HG03354 (cell line): ENCODE results near the gene MT2A.

Source experiments
- ATAC-seq: cut with Tn5 transposase; IDR thresholded peaks from one replicate; pipeline ENCODE4 v1.9.1; 2021; ENCODE audit warnings: mild to moderate bottlenecking; ENCODE audit not compliant: unreplicated experiment, poor library complexity, severe bottlenecking

Gene MT2A

DNA sequence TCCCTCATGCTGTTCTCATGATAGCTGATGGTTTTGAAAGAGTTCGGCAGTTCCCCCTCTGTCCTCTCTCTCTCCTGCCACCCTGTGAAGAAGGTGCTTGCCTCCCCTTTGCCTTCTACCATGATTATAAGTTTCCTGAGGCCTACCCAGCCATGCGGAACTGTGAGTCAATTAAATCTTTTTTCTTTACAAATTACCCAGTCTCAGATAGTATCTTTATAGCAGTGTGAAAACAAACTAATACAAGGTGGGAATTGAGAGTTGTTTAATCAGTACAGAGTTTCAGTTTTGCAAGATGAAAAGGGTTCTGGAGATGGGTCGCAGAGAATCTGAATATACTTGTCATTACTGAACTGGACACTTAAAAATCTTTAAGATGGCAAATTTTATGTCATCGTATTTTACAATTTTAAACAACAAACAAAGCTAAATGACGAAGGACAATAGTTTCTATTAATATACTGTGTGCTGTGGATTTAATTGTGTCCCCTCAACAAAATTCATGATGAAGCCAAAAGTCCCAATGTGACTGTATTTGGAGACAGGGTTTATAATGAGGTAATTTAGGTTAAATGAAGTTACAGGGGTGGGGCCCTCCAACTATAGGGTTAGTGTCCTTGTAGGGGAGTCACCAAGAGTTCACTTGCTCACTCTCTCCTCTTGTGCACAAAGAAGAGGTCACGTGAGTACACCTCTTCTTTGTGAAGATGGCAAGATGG is 14.7 kb upstream of the MT2A start:
- no peak for ATAC-seq

DNA sequence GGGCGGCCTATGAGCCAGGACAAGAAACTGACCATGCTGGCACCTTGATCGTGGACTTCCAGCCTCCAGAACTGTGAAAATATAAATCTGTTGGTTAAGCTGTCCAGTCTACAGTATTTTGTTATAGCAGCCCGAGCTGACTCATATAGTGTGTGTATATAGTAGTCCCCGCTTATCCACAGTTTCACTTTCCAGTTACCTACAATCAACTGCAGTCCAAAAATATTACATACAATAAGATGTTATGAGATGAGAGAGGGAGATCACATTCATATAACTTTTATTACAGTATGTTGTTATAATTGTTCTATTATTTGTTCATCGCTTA is 14.1 kb upstream of the MT2A start:
- no peak for ATAC-seq

DNA sequence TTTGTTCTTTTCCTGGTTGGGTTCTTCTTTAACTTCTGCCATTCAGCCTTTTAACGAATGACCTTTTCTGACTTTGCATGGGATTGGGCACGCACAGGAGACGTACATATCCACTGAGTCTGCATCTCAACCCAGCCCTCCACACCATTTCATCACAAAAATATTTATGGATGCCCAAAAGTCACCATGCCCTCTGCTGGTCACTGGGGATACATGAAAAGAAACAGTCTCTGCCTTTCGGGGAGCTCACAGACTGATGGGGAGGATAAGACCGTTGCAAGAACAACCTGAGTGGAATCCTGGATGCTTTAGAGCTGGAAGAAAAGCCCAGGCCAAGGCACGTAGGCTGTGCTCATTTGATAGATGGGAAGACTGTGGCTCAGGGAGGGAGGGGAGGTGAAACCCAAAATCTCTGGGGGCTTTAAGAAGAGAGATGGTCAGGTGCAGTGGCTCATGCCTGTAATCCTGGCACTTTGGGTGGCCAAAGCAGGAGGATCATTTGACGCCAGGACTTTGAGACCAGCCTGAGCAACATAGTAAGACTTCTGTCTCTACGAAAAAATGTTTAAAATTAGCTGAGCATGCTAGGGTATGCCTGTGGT is 7.9 kb upstream of the MT2A start:
- ATAC-seq, result no peak

DNA sequence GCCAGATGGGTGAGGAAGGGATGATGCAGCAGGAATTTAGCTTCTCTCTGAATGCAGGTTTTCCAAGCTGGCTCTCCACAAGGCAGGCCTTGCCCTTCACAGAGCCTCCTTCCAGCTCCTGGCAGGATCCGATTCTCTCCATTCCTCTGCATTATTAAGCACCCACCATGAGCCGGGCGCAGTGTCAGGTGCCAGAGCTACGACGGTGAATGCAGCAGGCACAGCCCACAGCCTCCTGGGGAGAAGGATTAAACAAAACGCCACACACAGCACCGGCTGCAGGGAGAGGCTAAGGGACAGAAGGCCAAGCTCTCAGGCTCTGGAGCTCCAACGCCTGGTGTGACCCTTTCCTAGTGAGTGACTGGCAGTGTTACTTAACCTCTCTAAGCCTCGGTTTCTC is 7.1 kb upstream of the MT2A start:
- ATAC-seq, result no peak

DNA sequence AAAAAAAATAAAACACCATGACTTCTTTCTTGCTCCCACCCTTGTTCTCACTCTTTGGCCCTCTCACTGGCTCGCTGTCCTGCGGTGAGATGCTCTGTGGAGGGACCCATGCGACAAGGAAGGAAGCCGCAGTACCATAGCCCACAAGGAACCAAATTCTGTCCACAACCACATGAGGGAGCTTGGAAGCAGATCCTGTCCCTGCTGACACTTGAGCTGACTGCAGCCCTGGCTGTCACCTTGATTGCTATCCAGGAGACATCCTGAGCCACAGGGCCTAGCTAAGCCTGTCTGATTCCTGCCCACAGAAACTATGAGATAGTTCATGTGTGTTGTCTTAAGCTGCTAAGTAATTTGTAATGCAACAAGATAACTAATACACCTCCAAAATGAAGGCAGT is 4.8 kb upstream of the MT2A start:
- ATAC-seq, result no peak

DNA sequence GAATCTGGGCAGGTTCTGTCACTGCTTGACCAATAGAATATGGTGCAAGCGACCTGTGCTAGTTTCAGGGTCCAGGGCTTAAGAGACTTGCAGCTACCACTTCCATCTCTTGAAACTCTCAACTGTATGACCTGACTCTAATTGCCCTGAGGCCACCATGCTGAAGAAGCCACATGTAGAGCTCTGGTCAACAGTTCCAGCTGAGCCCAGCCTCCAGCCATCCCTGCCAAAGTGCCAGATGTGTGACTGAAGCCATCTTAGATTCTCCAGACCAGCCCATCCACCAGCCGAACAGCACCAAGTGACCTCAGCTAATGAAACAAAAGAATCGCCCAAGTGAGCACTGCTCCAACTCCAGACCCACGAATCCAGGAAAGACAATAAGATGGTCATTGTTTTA is 3.4 kb upstream of the MT2A start:
- no peak for ATAC-seq

DNA sequence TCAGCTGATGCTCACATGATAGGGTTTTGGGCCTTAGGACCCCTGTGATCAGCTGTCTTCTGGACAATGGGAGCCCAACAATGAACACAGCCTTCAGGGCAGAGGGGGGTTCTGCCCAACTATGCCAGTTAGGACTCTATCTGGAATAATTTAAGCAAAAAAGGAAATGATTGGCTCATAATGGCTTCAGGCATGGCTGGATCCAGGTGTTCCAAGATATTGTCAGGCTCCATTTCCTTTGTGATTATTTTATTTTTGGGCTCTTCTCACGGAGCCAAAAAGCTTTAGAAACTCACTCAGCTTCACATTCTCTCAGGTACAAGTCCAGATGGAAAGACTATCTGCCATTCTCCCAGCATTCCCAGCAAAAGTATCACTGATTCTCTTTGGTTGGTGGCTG is 2.9 kb upstream of the MT2A start:
- no peak for ATAC-seq

DNA sequence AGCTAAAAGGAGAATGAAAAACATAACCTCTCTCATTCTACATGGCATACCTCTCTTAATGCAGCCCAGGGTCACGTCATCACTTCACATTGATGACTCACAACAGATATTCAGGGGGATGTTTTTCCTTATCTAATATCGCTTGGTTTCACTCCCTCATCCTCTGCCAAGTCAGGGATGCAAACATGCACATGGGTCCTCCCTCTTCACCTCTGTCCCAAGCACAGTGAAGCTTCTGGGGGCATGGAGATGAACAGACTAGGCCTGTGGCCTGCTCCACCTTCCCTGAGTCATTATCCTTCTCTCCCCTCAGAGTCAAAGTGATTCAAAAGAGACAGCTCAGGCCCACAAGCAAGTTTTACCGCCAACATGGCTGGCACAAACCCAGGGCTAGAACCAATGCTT is 2.3 kb upstream of the MT2A start:
- ATAC-seq, result no peak

DNA sequence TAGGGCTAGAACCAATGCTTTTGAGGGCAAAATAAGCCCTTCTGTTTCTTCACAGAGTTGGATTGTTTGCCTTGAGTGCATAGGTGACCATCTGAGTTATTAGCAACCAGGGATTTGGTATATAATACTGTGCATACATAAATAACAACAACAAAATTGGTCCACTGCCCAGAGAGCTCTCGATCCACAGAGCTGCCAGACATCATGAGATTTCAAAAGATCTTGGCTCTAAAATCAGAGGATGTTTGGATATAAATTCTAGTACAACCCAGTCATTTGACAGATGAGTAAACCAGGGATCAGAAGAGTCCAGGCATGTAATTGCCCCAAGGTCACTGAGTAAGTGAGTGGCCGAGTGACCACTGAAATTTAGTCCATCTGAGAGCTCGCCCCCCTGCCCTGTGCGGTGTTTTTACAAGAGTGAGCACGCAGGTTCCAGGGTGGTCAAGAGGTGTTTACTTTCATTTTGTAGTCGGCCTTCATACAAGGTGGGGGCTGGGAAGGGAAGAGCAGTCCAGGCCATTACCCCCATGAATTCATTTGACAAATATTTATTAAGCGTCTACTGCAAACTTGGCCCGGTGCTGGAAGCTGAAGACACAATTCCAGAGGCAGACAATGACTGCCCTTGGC is 1.8 kb upstream of the MT2A start:
- no peak for ATAC-seq

DNA sequence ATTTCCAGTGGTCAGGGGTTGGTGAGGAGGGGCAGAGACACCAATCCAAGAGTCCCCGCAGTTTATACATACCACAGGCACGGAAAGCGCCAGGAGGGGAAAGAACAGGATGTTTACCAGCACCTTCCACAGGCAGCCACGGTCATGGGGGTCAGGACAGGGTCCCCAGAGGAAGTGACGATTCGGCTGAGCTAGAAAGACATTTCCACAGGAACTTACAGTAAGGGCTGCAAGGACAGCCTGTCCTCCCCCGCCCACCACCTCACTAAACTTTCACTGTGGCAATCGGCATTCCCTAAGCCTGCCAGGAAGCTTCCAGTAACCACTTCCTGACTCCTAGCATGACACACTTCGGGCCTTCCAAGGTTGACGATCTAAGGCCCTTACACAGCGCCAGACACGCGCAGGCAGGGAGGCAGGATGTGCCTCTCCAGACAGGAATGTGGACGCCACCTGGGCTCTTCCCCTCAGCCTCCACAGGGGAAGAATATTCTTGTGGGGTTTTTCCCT is 1.2 kb upstream of the MT2A start:
- ATAC-seq, result no peak

DNA sequence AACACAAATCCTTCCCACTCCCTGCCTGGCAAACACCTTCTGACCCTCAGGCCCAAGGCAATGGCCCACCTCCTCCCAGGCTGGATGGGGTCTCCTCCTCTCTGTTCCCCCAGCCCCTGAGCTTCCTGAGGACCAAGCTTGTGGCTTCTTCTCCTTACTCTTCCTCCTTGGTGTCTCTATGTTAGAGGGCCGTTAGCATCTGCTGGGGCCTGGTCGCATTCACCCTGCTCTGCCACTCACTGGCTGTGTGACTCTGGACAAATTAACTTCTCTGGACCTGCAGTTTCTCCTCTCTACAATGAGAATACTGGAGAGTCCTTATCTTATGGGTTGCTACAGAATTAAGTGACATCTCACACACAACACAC is 725 bp upstream of the MT2A start:
- no peak for ATAC-seq

DNA sequence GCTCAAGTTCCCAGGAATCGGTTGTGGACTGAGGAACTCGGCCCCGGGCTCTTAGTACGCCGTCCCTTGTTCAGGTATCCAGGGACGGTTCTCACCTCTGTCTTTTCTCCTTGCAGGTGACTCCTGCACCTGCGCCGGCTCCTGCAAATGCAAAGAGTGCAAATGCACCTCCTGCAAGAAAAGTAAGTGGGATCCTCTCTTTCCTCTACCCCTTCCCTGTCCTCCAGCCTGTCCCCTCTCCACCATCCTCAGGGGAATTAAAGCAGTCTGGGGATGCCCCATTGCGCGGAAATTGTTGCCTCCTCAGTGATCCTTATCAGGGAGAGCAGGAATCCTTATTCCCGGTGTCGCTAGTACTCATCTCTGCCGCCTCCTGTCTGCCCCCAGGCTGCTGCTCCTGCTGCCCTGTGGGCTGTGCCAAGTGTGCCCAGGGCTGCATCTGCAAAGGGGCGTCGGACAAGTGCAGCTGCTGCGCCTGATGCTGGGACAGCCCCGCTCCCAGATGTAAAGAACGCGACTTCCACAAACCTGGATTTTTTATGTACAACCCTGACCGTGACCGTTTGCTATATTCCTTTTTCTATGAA is 585 bp downstream of the MT2A start:
- ATAC-seq, result no peak

DNA sequence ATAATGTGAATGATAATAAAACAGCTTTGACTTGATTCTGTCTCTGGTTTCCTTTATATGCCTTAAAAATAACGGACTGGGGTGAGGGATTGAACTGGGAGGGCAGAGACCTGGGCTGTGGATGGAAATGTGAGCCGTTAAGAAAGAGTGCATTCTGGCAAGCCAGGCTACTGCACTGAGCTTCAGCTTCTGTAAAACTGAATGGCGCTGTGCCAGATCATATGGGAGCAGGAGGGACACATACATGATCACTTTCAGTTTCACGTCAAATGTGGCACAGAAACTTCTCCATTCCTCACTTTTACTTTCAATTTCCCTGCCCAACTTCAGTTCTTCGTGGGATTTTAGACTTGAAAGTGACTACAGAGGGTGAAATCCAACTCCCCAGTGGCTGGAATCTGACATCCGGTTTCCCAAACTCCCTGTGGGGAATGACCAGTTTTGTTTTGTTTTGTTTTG is 1.1 kb downstream of the MT2A start:
- ATAC-seq, result peak; percentile 47

DNA sequence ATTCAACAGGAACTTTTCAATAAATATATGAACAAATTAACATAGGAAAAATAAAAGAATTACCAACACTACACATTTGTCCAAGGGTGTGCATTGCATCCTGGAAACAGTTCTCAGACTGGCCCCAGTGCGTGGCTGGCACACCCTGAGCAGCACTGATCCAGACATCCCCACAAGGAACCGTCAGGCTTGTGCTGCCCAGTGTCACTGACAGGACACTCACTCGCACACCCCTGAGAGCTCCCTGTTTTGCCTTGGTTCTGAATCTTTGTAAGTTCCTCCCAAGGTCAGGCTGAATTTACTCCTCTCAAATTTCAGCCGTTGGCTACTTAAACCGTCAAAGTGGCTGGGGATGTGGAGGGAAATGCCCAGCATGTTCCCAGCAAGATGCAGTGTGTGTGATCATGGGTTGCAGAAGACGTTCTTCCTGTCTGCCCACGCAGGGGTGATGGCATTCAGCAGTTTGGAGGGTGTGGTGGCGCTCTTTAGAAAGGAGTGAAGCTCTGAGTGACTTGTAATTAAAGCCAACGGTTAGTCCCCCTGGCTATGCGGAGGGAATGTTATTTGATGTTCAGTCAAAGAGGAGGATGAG is 1.7 kb downstream of the MT2A start:
- no peak for ATAC-seq

DNA sequence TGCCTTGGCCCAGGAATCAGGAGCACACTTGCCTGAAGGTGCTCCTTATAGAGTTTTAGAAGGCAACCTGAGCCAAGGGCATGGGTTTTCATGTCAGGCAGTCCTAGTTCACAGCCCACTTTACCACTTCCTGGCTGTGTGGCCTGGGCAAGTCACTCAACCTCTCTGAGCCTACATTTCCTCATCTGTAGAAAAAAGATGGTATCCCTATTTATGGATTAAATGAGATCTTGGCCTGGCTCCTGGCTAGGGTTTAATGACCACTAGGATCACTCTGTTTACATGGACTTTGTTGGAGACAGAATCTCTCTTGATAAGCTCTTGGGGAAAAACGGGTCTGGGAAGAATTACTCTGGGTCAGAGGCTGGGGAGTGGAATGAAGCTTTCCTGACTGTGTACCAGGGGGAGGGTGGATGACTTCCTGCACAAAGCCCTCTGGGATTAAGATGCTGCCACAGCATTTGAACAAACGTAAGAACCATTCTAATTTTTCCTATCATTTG is 2.3 kb downstream of the MT2A start:
- ATAC-seq, result no peak

DNA sequence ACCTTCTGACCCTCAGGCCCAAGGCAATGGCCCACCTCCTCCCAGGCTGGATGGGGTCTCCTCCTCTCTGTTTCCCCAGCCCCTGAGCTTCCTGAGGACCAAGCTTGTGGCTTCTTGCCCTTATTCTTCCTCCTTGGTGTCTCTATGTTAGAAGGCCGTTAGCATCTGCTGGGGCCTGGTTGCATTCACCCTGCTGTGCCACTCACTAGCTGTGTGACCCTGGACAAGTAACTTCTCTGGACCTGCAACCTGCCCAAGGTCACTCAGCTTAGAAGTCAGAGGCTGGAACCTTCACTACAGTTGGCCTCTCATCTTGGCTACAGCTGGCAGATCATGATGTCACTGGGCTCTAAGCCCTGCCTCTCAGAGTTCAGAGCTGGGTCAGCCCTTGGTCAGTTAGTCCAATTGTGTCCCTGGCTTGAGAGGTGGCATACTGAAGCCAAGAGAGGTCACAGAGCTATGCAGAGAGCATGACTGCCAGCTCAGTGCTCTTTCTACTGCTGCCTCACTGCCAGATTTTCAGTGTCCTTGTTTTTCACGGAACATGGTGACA is 3.0 kb downstream of the MT2A start:
- ATAC-seq, result no peak

DNA sequence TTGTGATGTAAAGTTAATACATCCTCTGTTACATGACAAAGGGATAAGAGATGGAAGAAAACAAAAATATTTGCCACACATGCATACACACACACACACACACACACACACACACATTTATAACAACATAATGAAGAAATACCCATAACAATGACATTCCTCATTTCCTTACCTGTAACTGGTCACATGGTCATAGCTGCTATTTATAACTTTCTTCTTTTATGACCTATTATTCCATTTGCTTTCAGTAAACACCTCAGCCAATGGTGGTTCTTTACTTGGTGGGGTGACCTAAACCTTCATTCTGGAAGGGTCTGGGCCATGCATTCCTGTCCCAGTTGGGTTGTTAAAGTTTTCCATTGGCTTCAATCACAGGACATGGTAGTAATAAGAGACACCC is 5.3 kb downstream of the MT2A start:
- no peak for ATAC-seq

DNA sequence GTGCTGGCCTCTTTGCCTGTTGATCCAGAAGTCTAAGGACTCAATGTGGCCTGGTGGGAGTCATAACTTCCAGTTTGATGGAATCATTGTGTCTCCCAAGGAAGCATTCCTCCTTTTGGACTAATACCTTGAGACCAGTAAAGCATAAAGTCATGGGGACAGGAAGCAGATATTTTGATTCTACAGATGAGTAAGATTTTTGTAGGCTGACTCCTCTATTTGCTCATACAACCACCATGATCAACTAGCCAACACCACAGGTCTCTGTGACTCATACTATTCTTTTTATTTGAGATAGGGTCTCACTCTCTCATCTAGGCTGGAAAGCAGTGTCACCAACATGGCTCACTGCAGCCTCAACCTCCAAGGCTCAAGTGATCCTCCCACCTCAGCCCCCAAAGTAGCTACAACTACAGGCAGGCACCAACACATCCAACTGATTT is 6.2 kb downstream of the MT2A start:
- no peak for ATAC-seq

DNA sequence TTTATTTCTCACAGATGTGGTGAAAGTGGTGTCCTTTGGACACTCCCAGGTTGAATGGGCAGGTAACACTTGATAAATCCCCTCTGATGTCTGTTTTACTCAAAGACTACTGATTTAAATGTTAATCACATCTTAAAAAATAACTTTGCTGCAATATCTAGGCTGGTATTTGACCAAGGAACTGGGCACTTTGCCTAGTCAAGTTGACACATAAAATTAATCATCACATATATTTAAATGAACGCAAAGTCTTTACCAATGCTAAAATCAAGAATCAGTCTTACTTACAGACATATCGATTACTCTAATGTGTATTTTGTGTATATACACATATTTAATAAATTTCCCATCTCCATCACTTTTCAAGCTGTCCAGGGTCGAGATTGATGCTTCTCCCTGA is 7.0 kb downstream of the MT2A start:
- ATAC-seq, result no peak

DNA sequence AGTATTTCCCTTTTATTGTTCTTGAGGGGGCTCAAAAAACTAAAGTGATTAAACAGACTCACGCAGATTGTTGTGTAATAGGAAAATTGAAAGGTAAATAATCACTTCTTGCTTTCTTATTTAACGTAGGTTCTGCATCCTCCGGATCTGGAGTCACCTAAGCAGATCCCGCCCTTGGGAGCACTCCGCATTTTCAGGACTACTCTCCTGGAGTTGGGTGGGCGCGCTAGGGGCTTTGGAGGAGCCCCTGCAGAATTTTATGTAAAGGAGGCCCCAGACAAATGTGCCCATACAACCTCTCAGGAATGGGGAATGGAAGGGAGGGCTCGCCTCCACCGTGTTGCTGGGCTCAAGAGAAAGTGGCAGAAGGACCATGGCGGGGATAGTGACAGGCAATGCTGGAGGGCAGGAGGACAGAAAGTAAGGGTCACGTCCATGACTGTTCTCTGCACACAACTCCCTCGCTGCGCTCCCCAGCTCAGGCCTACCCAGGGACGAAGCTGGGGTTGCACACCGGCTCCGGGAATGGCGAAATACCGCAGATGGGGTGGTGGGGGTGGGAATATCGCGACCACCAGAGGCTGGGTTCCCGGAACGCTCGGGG is 8.3 kb downstream of the MT2A start:
- ATAC-seq, result no peak
